Anterior cingulate cortex (tissue), 58 donors: ENCODE data around the gene ZNF425.
"Not testable (repeated sequence)": the region's sequence is repeated elsewhere in the genome, so short reads cannot be mapped to it uniquely, and the experiment has no call there.

Experiments
- DNase-seq, 58 donors: peaks; one replicate each; lab custom pipeline; 2025; lab: John Stamatoyannopoulos, UW

ZNF425 gene

GRCh38 chr7:149125863-149126661 is at the start of gene ZNF425:
Gene ZNF425 (minus strand): TSS chr7:149126324. CDS start chr7:149126213, 111 bp downstream.
- DNase-seq = peak; percentile 41 to 93 (median 85)

DNA sequence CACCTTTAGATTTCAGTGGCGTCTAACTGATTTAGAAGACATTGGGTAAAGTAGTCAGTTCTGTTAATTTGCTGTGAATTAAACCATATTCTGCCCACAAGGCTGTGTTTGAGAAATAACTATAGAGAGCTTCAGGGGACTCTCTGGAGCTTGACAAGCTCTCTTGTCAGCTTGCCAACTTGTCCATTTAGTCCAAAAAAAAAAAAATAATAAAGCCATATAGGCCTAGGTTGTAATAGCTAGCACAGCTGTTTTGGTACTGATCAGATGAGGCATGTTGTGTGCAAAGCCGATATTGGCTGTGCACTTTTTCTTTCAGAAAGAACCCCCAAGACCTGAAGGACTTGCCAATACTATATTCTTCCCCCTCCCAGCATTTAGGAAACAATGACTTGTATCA is 49.0 kb upstream of the ZNF425 start:
- no peak for DNase-seq

- DNase-seq = no peak
Measured at GRCh38 chr7:149172534-149172920, 46.4 kb upstream of the ZNF425 start.

DNA sequence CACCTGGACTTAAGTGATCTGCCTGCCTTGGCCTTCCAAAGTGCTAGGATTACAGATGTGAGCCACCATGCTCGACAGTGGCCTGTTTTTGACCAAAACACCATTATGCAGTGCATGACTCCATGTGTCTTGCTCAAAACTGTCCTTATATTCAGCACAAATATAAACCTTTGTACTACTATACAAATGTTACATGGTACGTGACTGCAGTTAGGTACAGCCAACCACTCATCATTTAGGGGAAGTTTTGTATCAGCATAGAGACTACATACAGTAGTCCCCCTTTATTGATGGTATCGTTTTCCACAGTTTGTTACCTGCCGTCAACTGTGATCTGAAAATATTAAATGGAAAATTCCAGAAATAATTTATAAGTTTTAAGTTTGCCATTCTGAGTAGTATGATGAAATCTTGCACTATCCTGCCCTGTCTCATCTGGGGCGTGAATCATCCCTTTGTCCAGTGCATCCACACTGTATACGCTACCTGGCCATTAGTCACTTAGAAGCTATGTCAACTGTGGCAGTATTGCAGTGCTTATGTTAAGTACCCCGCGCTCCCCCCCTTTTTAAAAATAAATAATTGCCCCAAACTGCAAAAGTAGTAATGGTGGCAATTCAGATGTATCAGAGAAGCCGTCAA is 45.9 kb upstream of the ZNF425 start:
- DNase-seq = no peak

DNA sequence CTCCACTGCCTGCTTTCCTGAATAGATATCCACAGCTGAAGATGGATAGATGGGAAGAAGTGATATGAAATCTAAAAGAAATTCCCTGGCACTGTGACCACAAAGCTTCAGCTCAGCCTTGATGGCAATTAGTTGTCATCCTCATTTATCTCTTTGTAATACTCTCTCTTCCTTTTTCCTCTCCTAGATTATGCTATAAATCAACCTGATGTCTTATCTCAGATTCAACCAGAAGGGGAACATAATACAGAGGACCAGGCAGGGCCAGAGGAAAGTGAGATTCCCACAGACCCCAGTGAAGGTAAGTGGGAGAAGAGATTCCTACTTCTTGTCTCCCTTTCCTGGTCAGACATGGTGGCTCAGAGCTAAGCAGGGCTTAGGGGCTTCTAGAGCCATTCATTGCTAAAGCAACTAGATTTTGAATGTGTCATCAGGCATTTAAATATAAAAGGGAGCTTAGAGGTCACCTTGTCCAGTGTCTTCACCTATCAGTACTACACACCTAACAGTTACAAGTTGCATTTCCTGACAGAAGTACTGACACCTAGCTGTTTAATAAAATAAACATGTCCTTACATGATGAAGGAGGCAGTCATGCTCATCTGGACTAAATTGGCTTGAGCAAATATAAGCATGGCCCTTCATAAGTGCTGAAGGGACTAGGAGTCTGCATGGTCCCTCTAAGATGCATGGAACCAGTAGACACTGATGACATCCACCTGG is 40.7 kb upstream of the ZNF425 start:
- DNase-seq = no peak

- no peak for DNase-seq
Measured at GRCh38 chr7:149166142-149166541, 40.0 kb upstream of the ZNF425 start.

DNA sequence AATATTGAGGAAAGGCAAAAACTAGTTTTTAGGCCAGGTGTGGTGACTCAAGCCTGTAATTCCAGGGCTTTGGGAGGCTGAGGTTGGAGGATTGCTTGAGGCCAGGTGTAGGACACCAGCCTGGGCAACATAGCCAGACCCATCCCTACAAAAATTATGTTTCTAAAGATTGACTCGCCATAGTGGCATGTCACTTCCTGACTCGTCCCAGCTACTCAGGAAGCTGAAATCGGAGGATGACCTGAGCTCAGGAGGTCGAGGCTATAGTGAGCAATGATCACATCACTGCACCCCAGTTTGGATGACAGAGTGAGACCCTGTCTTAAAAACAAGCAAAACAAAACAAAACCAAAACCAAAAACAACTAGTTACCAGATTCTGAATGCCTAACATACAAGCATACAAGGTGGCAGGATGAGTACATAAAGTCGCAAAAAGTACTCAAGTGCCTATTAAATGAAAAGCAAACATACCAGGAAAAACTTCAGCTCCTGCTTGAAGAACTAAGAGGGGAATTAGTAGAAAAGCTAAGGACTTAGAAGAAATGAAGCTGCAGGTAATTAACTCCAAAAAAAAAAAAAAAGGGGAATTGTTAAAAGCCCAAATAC is 35.2 kb upstream of the ZNF425 start:
- no peak for DNase-seq

DNA sequence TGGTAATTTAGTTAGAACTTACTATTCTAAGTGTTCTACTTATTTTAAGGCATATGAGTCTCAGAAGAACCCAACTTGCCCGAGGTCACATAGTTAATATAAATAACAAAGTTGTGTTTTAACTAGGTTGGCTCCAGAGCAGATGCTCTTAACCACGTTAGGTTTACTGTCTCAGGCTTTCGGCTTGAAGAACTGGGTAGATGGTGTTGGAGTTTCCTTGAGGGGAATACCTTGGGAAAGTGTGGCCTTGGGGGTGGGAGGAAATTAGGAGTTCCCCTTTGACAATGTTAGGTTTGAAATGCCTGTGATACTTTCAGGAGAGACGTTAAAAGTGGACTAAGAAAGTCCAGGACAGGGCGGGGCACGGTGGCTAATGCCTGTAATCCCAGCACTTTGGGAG is 30.8 kb upstream of the ZNF425 start:
- DNase-seq = no peak

- no peak for DNase-seq
Measured at GRCh38 chr7:149154056-149154455, 27.9 kb upstream of the ZNF425 start.

- DNase-seq = no peak
Measured at GRCh38 chr7:149153346-149153745, 27.2 kb upstream of the ZNF425 start.

- DNase-seq = no peak
Measured at GRCh38 chr7:149150981-149151380, 24.9 kb upstream of the ZNF425 start.

DNA sequence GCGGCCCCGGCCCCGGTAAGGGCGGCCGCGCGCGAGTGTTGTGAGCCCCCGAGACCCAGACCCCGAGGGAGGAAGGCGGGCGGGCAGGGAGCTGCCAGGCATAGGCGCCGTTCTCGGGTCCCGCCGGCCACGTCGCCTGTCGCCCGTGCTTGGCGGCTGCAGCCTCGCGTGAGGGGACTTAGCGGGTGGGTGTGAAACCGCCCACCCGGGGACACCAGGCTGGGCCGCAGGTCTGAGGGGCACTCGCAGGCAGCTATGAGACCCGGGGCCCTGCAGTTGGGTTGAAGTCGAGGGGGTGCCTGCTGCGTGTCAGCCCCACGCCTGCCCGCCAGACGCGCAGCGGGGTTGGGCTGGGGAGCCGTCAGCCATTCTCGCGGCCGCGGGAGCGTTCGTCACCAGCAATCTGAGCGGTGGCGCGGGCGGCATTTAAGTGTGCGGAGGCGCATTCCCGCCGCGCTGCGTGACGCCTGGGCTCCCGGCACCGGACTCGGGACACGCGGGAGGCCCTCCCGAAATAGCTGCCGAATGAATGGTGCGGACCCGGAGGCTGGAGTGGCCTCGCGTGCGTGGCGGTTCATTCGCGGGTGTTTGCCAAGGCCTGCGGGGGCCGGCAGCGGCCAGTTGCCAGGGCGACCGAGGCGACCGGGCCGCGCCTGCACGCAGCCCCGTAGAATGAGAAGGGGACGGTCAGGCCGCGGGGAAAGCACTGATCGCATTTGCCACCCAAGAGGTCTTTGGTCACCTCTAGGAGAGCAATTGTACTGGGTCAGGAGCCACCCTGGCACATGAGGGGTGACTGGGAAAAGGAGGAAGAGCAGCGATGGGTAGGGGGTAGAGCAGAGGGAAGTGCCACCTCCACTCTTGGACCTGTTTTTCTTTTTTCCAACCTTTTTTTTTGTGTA is 21.9 kb upstream of the ZNF425 start:
- peak in 51 of 58 donors; percentile 19 to 77 (median 50) for DNase-seq

DNA sequence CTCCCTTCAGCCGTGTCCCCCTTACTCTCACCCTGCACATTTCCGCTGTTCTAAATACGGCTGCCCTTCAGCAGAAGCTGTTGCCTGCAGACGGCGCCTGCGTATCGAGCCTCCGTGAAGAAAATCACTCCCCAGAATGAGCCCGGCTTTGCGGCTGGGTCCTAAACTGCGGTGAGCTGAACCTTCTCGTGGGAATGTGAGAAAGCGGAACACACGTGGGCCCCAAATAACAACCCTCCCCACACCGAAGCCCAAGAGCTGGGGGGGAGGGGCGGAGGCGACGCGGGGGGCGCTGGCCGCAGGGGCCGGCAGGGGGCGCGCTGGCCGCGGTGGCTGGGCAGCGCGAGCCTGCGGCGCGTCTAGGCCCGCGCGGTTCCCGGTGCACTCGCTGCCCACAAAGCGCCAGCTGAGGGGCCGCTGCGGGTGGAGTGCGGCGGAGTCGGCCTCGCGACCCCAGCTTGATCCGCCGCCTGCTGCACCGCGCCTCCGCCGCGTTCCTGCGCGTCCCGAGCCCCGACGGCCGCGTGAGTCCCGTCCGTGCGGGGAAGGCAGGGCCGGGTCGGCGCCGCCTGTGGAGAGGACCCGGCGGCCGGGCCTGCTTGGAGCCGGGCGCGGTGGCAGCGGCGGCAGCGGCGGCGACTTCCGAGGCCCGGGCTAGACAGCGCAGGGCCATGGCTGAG is 21.1 kb upstream of the ZNF425 start, which contains the start of gene ZNF398:
Gene ZNF398, plus strand, starts transcription at position 382 of the 680 bp plus-strand sequence. Its CDS starts 290 bp downstream, at position 672.
- peak in 57 of 58 donors; percentile 24 to 91 (median 69) for DNase-seq

DNA sequence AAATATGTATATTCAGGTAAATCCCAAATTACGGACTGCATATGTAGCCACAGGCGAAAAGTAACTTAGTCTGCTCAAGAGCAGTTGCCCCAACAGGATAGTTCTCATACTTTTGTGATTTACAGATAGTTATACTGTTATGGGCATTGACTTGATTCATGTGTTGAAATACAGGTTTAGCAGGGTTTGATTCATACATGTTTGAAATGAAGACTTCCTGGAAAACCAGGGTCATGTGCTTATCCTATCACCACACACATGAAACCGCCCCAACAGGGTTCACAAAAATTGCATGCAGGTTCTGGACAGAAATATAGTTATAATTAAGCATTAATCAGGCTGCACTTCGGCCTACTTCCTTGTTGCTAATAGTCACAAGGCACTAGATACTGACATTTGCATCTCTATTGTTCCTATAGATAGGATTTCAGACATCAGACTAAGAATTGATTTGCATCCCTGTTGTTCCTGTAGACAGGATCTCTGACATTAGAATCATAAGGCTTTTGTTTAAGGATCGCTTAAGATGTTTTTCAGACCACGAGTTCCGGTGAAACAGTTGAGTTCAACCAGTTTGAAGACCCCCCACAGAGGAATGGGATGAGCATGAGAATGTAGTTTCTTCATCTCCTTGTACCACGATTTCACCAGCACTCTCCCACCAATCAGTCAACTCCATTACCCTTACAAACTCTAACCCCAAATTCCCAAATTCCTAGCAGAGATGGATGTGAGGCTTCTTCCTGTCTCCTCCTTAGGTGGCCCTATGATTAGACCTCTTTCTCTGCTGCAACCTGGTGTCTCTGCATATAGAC is 19.1 kb upstream of the ZNF425 start:
- no peak for DNase-seq

- DNase-seq = not testable (repeated sequence)
Measured at GRCh38 chr7:149144436-149144922, 18.4 kb upstream of the ZNF425 start.

DNA sequence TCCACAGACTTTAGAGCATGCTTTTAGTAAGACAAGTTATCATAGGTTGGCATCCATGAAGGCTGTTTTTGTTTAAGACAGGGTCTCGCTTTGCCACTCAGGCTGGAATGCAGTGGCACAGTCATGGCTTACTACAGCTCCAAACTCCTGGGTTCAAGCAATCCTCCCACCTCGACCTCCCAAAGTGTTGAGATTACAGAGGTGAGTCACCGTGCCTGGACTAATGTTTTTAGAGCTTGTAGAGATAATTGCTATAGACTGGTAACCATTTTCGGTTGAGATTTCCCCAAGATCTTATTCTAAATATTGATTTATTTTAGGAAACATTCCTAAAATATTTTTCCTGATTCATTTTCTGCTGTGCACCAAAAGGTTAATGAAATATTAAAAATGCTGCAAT is 15.8 kb upstream of the ZNF425 start:
- DNase-seq = no peak

GRCh38 chr7:149140831-149141230 is 14.7 kb upstream of the ZNF425 start:
- DNase-seq = no peak

DNA sequence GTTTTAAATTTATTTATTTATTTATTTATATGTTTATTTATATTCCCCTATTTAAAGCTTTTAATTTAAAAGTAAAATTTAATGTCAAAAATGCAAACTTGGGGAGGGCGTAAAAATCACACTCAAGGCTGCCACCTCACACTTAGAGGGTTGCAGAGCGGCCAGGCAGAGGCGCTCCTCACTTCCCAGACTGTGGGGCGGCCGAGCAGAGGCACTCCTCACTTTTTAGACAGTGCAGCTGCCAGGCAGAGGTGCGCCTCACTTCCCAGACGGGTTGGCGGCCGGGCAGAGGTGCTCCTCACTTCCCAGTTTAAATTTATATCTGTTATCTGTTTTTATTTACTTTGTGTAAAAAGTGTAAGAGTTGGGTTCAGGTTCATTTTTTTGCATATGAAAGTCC is 10.0 kb upstream of the ZNF425 start:
- no peak for DNase-seq
